GM18861 (cell line): ENCODE measurements around the gene ADAMTS14.

ENCODE experiments used
- ATAC-seq: cut with Tn5 transposase; IDR thresholded peaks from one replicate; pipeline ENCODE4 v1.9.1; 2021; ENCODE audit not compliant: unreplicated experiment

ADAMTS14 gene

DNA sequence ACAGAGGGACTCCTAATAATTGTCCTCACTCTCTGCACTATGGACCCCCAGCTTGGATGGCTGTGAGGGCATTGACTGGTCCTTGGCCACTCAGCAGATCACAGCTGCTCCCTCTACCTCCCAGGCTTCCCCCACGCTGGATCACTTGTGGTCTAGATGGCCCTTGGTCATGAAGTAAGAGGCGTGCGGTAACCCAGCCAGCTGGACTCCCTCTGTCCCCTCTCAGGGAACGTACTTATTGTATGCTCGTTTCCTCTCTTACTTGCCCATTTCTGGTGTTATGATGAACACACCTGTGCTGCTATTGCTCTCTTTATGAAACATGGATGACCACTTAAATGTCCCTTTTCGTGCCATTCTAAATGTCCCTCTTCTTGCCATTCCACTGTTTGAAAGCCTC lies 19.3 kb downstream of the ADAMTS14 start:
- ATAC-seq: no peak

DNA sequence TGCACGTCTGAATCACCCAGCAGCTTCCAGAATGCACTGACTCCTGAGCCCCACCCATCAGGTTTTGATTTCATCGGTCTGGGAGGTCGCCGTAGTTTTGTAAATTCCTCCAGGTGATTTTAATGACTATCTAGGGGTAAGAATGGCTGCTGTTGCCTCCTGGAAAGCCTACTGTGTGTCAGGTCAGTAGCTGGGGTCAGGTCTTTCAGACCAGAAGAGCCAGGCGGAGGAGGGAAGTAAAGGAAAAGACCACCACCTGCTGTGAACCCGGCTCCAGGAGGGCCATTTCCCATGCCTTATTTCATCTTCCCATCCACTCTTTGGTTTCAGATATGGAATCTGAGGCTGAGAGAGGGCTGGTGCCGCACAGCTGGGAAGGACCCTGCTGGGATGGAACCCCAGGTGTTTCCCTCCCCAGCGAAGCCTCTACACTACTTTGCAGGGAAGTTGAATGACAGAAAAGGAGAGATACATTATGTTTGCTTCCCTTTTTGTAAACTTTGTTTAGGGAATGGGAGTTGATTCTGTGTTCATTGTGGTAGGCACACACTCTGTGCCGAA lies 19.8 kb downstream of the ADAMTS14 start:
- no peak for ATAC-seq

DNA sequence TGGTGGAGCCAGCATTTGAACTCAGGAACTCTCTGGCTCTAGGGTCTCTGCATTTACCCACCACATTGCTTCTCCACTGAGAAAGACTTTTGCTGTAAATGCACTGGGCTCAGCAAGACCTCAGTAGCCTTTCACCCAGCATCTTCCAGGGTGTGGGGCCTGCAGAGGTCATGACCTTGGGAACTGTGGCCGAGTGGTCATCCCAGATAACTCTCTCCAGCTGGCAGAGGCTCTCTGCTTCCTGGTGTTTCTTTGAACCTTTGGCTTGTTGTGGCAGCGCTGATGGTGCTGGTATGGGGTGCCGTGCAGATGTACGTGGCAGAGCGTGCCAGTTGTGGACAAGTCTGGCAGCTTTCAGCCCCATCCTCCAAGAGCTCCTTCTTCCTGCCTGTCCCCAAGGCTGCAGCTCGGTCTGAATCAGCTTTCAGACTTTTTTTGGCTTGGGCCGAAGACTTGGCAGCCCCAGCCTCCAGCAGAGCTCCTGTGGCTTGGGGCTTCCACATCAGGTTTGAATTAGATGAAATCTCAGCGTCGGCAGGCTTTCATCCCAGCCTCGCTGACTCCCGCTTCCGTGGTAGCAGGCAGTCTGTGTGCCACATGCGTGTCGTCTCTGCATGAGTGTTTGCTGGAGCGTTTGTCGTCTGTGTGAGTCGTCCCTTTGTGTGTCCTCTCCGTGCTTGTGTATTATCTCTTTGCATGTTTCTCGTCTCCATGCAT lies 21.5 kb downstream of the ADAMTS14 start:
- ATAC-seq: no peak

DNA sequence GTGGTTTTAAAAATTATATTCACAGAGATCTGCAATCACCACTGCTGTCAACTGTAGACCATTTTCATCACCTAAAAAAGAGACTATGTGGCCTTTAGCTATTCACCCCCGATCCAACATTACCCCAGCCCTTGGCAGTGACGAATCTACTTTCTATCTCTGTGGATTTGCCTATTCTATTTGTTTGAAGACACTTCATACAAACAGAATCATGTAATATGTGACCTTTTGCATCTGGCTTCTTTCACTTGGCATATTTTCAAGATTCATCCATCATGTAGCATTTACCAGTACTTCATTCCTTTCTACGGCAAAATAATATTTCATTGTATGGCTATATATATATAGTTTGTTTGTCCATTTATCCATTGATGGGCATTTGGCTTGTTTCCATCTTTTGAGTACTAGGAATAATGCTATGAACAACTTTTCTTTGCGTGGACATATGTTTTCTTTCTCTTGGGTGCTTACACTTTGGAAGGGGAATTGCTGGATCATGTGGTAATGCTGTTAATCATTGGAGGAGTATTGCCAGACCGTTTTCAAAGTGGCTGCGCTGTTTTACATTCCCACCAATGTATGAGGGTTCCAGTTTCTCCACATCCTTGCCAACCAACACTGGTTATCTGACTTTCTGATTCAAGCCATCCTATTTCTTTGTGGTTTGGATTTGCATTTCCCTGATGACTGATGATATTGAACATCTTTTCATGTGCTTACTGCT lies 22.3 kb downstream of the ADAMTS14 start:
- ATAC-seq: no peak

DNA sequence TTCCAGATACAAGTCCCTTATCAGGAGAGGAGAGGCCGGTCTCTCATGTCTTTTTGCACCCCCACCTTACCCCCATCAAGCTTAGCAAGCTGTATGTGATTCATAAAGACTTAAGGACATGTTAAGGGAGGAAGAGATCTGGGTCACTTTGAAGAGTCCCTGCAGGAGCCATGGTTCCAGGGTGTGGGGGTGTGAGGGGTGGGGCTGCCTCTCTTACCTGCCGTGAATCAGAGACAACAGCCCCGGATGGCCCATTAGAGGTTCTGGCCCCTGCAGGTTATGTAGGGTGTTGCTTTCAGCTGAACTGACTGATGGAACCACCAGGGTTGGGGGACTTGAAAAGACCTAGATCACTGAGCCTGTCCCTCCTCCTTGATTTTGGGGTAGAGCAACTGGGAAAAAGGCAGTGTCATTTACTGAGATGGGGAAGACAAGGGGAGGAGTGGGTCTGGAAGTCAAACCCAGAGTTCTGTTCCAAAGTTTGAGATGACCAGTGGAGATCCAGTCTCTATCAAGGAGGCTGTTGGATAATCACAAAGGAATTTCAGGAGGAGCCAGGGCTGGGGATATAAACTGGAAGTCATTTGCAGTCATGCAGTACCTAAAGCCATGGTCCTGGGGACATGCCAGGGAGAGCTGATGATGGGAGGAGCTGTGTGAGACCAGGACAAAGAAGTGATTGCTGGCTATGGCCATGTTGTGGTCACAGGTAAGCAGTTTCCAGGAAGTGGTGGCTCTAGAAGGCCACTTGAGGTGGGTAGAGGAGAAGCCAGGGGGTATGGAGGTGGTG lies 23.1 kb downstream of the ADAMTS14 start:
- no peak for ATAC-seq

DNA sequence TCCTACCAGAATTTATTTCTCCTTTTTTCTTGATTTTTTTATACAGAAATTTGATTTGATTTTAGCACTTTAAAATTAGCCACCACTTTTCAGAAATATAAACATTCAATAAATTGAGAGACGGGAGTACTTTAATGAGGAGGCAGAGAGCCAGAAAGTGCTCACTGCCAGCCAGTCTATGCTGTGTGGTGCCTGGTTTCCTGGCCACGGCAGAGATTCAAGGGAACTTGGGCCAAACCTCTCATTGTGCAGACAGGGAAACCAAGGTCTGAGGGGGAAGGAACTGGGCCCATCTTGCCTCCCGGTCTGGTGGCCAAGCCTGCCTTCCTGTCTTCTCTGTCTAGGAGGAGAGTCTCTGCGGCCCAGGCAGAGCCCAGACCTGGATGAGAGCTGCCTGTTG lies 25.9 kb downstream of the ADAMTS14 start:
- ATAC-seq: no peak

DNA sequence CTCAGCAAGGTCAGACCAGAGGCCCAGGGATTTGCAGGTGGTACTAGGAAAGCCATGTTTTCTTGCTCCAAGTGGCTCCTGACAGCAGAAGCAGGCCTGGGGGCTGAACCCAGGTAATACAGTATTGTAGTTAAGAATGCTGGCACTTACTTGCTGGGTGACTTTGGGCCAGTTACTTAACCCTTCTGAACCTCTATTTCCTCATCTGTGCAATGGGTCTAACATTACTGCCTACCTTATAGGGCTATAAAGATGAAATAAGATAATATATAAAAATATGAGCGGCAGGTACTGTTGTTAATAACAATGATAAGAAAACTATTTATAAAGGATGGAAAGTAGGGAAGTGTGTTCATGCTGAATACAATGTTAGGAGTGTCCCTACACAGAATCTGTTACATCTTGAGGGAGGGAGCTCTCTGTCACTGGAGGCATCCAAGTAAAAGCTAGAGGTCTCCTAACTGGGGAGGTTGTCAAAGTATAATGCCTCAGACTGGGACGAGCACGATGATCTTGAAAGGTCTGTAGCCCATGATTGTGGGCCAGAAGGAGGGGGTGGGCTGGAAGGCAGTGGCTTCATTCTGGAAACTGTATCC lies 26.9 kb downstream of the ADAMTS14 start:
- ATAC-seq: no peak

DNA sequence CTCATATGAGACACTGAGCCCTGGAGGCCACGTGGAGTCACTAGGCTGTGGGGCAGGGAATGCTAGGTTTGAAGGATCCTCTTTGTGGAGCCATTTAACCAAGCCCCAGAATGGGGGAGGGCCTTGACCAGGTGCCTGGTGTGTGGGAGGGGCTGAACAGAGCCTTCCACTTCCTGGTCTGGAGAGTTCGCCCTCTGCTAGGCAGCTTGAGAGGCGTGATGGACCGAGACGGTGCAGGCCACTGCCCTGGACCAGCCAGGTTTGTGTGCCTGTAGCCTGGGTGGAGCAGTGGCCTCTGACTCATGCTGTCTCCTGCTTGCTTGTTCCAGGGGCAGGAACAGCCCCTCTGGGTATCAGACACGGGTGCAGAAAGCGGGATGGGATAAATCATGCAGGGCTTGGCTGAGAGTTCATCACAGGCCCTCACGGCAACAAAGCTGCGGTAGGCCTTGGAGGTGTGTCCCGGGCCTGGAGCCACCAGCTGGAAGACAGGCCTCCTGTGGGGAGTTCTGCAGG lies 27.4 kb downstream of the ADAMTS14 start:
- ATAC-seq: no peak

DNA sequence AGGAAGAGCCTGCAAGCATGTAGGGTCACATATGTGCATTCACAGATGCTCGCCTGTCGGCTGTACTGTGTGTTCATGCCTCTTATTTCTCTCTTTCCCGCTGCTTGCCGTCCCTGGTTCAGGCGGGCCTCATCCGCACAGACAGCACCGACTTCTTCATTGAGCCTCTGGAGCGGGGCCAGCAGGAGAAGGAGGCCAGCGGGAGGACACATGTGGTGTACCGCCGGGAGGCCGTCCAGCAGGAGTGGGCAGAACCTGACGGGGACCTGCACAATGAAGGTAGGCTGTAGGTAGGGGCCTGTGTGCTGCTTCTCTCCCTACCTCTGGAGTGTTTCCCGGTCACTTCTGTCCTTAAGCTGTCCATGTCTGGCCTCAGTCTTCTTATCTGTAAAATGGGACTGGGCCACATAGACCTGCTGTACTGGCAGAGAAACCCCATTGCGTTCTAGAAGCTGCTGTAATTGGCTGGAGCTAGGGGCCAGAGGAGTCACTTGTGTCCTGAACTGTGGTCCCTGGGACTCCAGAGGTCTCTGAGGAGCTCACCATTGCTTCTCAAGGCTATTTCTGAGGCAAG lies 30.0 kb downstream of the ADAMTS14 start:
- no peak for ATAC-seq

DNA sequence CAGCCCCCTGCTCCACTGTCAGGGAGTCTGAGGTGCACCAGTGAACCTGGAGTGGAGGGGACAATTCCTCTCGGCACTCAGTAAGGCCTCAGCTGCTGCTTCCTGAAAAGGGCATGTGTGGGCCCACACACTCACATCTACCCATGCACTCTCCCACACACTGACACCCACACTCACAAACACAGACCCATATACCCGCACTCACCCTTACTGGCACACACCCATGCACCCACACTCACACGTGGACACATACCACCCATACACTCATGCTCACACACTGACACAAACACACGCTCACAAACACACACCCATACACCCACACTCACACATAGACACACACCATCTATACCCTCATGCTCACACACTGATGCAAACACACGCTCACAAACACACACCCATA lies 31.9 kb downstream of the ADAMTS14 start:
- ATAC-seq: no peak

DNA sequence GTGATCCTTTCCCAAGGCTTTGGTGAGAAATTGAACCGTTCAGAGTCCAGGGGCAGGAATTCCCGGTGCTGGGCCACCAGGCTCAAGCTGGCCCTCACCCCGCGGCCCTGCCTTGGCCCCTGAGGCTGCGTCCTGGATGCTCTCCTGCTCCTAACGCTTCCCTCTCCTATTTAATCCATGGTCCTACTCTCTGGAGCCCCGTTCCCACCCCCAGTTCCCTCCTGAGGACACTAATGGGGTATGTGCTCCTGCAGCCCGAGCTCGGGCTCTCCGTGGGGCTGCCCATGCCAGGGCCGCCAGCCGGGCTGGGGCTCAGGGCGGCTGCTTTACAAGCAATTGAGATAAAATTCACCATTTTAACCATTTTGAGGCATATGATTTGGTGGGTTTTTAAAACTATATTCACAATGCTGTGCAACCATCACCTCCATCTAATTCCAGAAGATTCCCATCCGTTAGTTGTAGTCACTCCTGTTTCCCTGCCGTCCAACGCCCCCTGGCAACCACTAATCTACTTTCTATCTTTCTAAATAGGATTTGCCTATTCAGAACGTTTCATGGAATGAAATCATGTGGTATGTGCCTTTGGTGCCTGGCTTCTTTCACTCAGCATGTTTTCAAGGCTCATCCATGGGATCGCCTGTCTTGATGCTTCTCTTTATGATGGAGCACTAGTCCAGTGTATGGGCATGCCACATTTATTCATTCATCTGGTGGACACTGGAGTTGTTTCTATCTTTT lies 33.0 kb downstream of the ADAMTS14 start:
- ATAC-seq: no peak

DNA sequence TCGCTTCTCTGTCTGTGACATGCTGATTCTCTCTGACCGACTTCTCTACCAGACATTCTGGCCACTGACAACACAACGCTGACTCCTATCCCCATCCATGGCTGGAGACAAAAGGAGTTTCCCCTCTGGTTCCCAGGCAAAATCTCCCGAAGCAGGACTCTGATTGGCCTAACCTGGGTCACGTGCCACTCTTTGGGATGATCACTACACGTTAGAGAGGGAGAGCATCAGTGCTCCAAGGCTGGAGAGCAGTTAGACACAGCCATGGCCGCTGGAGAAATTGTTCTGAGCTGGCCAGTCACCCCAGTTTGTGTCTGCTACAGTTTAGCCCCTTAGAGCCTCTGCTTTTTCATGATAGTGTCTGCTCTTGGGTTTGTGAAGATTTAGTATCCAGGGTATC lies 38.9 kb downstream of the ADAMTS14 start:
- no peak for ATAC-seq

DNA sequence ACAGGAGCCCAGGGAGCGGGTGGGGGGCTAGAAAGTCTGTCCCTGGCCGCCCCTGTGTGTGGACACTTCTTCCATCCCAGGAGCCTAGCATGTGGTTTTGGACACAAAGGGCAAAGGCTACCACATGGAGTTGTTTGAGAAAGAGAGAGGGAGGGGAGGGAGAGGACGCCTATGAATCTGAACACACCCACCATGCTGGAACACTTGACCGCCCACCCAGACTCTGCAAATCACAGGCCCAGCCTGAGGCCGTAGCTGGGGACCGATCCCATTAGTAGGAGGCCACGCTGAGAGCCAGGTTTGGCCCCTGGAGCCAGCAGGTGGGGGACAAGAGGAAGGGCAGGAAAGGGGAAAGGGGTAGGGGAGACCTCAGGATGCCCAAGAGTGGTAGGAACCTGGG lies 39.6 kb downstream of the ADAMTS14 start:
- no peak for ATAC-seq

DNA sequence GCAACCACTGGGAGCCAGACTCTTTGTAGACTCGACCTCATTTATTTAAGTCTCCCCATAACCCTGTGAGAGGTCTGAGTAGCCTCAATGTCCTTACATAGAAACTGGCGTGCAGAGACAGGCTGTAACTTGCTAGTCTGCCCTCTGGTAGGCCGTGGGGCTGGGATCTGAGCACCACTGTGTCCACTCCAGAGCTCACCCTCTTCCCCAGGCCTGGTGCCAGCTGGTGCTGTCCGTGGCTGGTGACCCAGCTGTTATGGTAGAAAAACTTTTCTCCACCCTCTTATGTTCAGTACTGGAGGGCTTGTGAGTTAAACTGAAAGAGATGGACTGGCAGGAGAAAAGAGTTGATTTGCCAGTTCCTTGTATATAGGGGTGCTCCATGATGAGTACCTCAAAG lies 41.9 kb downstream of the ADAMTS14 start:
- ATAC-seq: no peak

DNA sequence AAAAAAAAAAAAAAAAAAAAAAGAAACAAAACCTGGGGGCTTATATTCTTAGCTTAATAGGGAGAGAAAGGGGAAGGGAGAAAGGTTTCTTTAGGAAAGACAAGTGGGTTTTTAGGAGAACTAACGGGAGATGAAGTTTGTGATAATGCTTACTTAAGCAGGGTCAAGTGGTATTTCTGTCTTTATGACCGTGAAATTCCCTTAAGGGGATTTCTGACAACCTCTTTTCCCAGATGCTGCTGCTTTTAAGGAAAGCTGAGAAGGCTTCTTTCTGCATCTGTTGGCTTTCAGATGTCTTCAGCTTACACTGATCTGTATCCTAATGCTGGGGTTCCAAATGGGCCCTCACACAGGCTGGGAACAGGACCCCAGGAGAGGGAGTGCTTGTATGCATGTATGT lies 42.6 kb downstream of the ADAMTS14 start:
- ATAC-seq: no peak

DNA sequence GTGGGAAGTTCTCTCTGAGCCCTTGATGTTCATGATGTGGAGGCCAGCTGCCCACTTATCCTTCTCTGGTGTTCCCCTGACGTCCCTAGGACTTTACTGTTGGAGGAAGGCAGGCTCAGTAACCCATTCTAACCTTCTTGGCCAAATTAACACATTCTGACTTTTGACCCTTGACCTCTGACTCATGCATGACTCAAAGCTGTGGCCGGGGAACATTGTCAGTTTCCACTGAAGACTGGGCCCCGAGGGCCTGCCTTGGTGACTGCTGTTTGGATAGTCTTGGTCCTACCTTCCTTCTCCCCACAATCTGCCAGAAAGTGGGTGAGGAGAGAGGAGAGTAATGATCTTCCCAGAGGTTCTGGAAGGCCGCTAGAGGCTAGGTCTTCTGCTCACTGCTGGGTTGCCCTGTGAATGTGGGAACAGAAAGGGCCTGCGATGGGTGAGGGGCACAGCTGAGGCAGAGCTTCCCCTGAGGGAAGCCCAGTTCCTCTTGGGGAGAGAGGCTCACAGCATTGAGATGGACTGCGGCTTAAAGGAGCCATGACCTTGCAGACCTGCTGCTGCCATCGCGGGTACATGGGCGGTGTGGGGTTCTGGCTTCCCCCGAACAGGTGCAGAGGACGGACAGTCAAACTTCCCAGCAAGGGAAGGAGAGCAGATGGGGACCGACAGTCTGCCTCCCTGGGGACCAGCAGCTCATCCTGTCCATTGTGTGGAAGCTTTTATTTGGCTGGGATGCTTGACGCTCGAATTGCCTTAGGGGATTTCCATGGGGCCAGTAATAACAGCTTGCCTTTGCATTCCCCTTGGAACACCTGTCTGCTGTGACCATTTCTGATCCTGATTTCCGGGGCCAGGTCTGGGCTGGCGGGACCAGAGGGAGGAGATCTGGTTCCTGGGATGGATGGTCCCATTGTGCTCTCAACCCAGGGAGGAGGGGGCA lies 43.8 kb downstream of the ADAMTS14 start:
- ATAC-seq: no peak

DNA sequence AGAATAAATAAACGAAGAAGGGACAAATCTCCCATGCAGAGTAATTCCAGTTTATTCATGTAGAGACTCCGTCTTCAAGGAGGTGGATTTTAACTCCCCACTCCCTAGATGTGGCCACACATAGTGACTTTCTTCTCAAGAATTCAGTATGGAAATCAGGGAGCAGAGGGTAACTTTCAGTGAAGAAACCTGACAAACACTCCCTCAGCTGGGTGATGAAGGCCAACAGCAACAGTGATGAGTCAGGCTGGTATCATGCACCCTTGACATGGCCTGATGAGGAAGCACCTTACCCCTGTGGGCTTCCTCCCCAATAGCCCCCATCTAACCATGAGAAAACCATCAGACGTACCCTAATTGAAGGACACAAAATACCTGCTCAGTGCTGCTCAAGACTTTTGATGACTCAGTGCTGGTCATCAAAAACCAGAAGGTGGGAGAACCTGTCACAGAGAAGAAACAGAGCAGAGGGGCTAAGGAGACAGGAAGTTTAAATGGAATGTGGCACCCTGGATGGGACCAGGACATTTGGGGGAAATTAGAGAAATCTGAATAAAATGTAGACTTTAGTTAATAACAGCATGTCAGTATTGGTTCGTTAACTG lies 50.6 kb downstream of the ADAMTS14 start:
- no peak for ATAC-seq

DNA sequence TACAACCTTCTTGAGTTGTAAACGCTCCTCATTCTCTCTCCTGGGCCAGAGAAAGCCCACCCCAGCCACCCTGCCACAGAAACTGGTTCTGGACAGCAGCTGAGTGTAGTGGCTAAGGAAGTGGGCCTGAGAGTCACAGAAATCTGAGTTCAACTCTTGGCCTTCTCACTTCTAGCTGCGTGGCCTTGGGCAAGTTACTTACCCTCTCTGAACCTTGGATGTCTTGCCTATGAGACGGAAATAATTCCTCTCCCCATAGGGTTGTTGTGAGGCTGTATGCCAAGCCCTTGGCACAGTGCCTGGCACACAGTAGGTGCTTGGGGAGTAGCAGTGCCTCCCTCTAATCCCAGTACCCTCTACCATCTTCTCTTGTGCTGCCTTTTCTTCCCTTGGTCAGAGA lies 51.5 kb downstream of the ADAMTS14 start:
- no peak for ATAC-seq
